ENCODE results near the gene SH3PXD2B. TPM values are rescaled to one million over a fixed set of nuclear protein-coding genes. Genes with fewer than 3 reads are reported as not detected.
A peak's percentile ranks its signal among the peaks of the same experiment; 100 is the strongest.

SH3PXD2B gene
- total RNA-seq, 4 donors from 2014 or later: 13.5 to 43.5 (median 28.1) TPM

DNA sequence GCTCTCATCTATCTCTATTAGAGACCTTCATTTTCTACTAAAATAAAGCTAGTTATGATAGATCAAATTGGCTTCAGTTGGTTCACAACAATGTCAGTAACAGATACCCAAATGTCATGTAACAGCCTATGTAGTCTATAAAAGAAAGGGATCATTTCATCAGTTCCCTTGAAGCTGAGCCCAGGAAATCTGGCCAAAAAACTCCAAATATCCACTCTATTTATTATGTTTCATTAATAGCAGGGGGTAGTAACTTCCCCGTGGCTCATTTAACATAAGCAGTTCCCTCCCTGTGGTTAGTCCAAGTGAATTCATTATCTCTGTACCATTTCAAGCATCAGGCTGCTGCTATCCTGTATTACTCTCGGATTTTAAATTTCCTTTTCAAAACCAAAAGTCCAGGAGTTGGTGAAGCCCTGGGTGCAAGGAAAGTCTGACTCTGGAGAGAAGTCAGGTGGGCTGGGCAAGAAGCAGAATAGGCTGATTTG, 66.0 kb downstream of the SH3PXD2B start:
- 62 to 84% methylated on average over 2 of the region's 2 CpGs for WGBS, 2 donors
- TF ChIP-seq, protein P1, sequence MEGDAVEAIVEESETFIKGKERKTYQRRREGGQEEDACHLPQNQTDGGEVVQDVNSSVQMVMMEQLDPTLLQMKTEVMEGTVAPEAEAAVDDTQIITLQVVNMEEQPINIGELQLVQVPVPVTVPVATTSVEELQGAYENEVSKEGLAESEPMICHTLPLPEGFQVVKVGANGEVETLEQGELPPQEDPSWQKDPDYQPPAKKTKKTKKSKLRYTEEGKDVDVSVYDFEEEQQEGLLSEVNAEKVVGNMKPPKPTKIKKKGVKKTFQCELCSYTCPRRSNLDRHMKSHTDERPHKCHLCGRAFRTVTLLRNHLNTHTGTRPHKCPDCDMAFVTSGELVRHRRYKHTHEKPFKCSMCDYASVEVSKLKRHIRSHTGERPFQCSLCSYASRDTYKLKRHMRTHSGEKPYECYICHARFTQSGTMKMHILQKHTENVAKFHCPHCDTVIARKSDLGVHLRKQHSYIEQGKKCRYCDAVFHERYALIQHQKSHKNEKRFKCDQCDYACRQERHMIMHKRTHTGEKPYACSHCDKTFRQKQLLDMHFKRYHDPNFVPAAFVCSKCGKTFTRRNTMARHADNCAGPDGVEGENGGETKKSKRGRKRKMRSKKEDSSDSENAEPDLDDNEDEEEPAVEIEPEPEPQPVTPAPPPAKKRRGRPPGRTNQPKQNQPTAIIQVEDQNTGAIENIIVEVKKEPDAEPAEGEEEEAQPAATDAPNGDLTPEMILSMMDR (IDR thresholded peaks at IDR 0.05): no peak
- TF ChIP-seq POLR2A (IDR thresholded peaks at IDR 0.05): no peak
- no peak overlapping the region for H3K4me3 ChIP-seq (ENCODE audit: low read depth, poor library complexity, severe bottlenecking)
- DNase-seq (ENCODE audit: low spot score in 2 of 2): no peak
- intact Hi-C loops (cut with DNase I; ENCODE audit: low total_unique reads): no loop called here

- 66 to 73% methylated on average over 5 of the region's 5 CpGs for WGBS, 2 donors
- no peak for DNase-seq (ENCODE audit: low spot score in 2 of 2)
- TF ChIP-seq POLR2A (IDR thresholded peaks at IDR 0.05): no peak
- TF ChIP-seq, protein P1 (IDR thresholded peaks at IDR 0.05): no peak
- no peak overlapping the region for H3K4me3 ChIP-seq (ENCODE audit: low read depth, poor library complexity, severe bottlenecking)
- intact Hi-C loops (cut with DNase I; ENCODE audit: low total_unique reads): no loop called here
These were observed 68.6 kb downstream of the SH3PXD2B start for GRCh38 chr5:172385707-172386106.

GRCh38 chr5:172385010-172385563, 69.2 kb downstream of the SH3PXD2B start:
- no peak overlapping the region for H3K4me3 ChIP-seq (ENCODE audit: low read depth, poor library complexity, severe bottlenecking)
- WGBS, 2 donors: 88 to 90% methylated on average over 5 of the region's 5 CpGs
- TF ChIP-seq, protein P1 (IDR thresholded peaks at IDR 0.05): no peak
- no peak for TF ChIP-seq POLR2A (IDR thresholded peaks at IDR 0.05)
- no peak for DNase-seq (ENCODE audit: low spot score in 2 of 2)
- intact Hi-C loops (cut with DNase I; ENCODE audit: low total_unique reads): no loop called here

DNA sequence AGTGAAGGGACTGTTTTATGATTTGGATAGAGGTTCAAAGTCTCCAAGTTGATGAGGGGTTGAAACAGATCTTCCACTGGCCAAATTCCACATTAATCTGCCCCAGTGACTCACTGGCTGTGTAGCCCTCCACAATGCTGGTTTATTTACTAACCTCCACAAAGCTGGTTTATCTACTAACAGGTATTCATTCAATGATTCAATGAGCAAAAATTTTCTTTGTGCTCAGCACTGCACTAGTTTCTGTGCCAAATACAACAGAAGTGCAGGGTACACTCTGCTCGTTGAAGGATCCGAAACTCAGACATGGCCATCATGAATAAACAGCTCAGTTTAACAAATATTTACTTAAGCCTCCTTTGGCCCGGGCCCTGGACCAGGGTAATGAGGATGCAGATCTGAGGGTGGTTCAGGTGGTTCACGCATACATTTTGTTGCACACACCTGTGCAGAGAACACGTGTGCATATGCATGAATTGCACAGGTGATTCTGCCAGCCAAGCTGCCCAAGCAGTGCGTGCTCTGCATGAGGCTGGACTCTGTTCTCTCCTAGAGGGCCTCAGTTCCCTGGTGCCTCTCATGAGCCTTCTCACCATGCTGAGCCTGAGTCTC, 71.0 kb downstream of the SH3PXD2B start:
- intact Hi-C loops (cut with DNase I; ENCODE audit: low total_unique reads): no loop called here
- DNase-seq (ENCODE audit: low spot score in 2 of 2): no peak
- TF ChIP-seq, protein P1 (IDR thresholded peaks at IDR 0.05): no peak
- TF ChIP-seq POLR2A (IDR thresholded peaks at IDR 0.05): no peak
- WGBS, 2 donors: 69 to 75% methylated on average over 6 of the region's 6 CpGs
- no peak overlapping the region for H3K4me3 ChIP-seq (ENCODE audit: low read depth, poor library complexity, severe bottlenecking)

- TF ChIP-seq POLR2A (IDR thresholded peaks at IDR 0.05): no peak
- TF ChIP-seq, protein P1 (IDR thresholded peaks at IDR 0.05): no peak
- H3K4me3 ChIP-seq (ENCODE audit: low read depth, poor library complexity, severe bottlenecking): no peak overlapping the region
- peak; percentile 51 to 93 for DNase-seq (ENCODE audit: low spot score in 2 of 2)
- WGBS, 2 donors: 48 to 66% methylated on average over 21 of the region's 21 CpGs
- intact Hi-C loops (cut with DNase I; ENCODE audit: low total_unique reads): no loop called here
These were observed 73.2 kb downstream of the SH3PXD2B start for GRCh38 chr5:172380987-172381643.

Measured in lower leg skin (tissue), 4 donors.